Measurements from ENCODE around the gene CACNG6.

DNA sequence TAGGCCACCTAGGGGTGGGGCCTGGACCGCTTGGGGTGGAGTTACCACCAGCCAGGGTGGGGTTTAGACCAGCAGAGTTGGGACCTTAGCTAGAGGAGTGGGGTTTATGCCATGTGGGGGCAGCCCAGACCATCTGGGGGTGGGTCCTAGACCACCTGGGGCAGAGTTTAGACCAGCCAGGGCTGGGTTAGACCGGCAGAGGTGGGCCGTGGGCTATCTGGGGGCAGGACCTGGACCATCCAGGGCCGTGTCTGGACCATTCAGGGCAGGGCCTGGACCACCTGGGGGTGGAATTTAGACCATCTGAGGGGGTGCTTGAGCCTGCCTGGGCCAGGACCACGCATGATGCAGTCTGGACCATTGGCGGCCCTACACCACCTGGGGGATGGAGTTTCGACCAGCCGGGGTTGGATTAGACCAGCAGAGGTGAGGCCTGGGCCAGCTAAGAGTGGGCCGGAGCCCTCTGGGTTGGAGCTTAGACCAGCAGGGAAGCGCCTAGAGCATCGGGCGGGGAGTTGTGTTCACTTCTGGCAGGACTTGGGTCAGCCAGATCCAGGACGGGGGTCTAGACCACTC, 10.0 kb upstream of the CACNG6 start:
- TF ChIP-seq, protein P1, sequence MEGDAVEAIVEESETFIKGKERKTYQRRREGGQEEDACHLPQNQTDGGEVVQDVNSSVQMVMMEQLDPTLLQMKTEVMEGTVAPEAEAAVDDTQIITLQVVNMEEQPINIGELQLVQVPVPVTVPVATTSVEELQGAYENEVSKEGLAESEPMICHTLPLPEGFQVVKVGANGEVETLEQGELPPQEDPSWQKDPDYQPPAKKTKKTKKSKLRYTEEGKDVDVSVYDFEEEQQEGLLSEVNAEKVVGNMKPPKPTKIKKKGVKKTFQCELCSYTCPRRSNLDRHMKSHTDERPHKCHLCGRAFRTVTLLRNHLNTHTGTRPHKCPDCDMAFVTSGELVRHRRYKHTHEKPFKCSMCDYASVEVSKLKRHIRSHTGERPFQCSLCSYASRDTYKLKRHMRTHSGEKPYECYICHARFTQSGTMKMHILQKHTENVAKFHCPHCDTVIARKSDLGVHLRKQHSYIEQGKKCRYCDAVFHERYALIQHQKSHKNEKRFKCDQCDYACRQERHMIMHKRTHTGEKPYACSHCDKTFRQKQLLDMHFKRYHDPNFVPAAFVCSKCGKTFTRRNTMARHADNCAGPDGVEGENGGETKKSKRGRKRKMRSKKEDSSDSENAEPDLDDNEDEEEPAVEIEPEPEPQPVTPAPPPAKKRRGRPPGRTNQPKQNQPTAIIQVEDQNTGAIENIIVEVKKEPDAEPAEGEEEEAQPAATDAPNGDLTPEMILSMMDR (IDR thresholded peaks at IDR 0.05; ENCODE audit: borderline replicate concordance, extremely low read depth, low read length, poor library complexity, severe bottlenecking): no peak
- no peak for TF ChIP-seq EZH2 (IDR thresholded peaks at IDR 0.05; ENCODE audit: borderline replicate concordance, low read depth, low read length, severe bottlenecking)
